ENCODE measurements around the gene DPP8. TPM values are rescaled to one million over a fixed set of nuclear protein-coding genes. Genes with fewer than 3 reads are reported as not detected.

Gene DPP8
- total and polyA plus RNA-seq, 5 donors, result 9.1 to 35.3 (median 33.4) TPM

DNA sequence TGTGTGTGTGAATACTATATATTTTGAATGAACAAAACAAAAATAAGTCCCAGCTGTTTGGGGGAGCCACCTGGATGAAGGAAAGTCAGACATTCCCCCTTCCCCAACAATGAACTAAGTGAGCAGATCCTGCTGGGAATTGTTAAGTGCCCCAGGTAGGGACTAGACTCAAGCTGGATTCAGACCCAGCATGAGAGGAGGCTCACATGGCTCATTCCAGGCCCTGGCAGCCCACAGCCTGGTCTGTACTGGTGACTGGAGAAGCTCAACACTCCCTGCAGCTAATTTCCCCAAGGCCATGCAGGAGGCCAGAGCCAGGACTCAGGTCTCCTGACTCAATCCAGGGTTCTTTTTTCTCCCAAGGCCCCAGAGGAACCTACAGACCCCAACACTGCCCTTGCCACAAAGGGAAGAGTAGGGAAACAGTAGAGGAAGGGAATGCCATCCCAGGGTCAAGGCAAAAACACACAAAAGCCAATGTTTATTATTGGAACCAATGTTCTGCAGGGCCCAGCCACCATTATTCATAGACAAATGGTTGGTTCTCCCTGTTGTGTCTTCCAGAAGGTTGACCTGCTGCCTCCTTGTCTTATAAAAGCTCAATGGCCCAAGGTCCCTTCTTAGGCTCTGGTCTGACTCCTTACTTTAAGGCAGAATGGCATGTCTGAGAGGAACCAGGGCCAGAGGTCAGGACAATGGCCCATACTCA is 104.3 kb downstream of the DPP8 start:
- Histone ChIP-seq H3K27ac (ENCODE audit: low read length) (no peak overlapping the region), H3K9me3 (ENCODE audit: control insufficient read depth, low read length) (no peaks in the 10 kb centered on the region), H3K4me1 (ENCODE audit: control insufficient read depth, insufficient read depth, low read length) (peaks cover 6% of the 10 kb centered on the region), H3K27me3 (ENCODE audit: control insufficient read depth, insufficient read depth) (no peaks in the 10 kb centered on the region), H3K4me3 (ENCODE audit: low read length) (no peak overlapping the region)
- intact Hi-C loops (cut with DNase I), result no loop called here
- DNase-seq (no peak), ATAC-seq (no peak)

DNA sequence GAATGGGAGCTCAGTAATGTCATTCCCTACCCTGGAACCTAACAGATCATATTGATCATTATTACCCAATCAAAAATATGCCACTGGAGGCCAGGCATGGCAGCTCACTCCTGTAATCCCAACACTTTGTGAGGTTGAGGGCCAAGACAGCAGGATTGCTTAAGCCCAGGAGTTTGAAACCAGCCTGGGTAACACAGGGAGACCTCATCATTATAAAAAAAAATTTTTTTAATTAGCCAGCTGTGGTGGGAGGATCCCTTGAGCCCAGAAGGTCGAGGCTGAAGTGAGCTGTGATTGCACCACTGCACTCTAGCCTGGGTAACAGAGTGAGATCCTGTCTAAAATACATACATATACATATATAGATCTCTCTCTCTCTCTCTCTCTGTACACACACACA is 104.9 kb downstream of the DPP8 start:
- Histone ChIP-seq H3K4me1 (ENCODE audit: control insufficient read depth, insufficient read depth, low read length) (peaks cover 6% of the 10 kb centered on the region), H3K9me3 (ENCODE audit: control insufficient read depth, low read length) (no peaks in the 10 kb centered on the region), H3K27me3 (ENCODE audit: control insufficient read depth, insufficient read depth) (no peaks in the 10 kb centered on the region), H3K27ac (ENCODE audit: low read length) (no peak overlapping the region), H3K4me3 (ENCODE audit: low read length) (no peak overlapping the region)
- DNase-seq (no peak), ATAC-seq (no peak)
- intact Hi-C loops (cut with DNase I), result no loop called here
- WGBS, result 41% methylated on average over 1 of the region's 1 CpG

DNA sequence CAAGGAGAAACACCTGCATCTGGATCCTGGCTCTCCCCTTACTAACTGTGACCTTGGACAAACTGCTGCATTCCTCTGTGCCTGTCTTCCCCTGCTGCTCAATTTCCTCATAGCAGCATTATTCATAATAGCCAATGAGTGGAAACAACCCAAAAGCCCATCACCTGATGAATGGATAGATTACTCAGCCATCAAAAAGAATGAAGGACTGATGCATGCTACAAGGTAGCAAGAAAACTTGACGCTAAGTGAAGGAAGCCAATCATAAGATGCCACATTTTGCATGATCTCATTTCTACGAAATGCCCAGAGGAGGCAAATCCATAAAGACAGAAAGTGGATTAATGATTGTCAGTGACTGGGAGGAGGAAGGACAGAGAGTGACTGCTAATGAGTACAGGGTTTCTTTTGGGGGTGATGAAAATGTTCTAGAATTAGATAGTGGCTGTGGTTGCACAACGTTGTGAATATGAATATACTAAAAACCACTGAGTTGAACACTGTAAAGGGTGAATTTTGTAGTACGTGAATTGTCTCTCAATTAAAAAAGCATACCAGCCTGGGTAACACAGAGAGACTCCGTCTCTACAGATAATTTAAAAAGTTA is 105.9 kb downstream of the DPP8 start:
- no peak overlapping the region for H3K27ac ChIP-seq (ENCODE audit: low read length)
- H3K4me3 ChIP-seq (ENCODE audit: low read length), result no peak overlapping the region
- DNase-seq (no peak), ATAC-seq (no peak)
- no peaks in the 10 kb centered on the region for H3K9me3 ChIP-seq (ENCODE audit: control insufficient read depth, low read length)
- peaks cover 6% of the 10 kb centered on the region for H3K4me1 ChIP-seq (ENCODE audit: control insufficient read depth, insufficient read depth, low read length)
- intact Hi-C loops (cut with DNase I), result no loop called here
- 75% methylated on average over 5 of the region's 5 CpGs for WGBS
- no peaks in the 10 kb centered on the region for H3K27me3 ChIP-seq (ENCODE audit: control insufficient read depth, insufficient read depth)

DNA sequence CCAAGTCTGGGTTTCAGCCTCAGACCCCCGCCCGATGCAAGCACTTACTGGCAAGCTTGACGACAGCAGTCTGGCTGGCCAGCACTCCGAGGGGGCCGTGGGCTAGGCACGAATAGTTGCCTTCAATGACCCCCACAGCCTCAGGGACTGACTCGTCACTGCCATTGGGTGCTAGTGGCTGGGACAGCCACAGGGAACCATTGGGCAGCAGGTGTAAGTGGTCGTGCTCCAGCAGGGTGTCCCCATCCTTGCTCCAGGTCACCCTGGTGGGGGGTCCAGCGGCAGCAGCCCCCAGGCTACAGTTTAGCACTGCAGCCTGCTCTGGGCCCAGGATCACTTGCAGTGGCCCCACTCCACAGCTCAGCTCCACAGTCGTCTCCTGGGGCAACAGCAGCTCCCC is 106.5 kb downstream of the DPP8 start:
- 77% methylated on average over 10 of the region's 10 CpGs for WGBS
- DNase-seq (no peak), ATAC-seq (no peak)
- H3K27me3 ChIP-seq (ENCODE audit: control insufficient read depth, insufficient read depth), result no peaks in the 10 kb centered on the region
- H3K4me1 ChIP-seq (ENCODE audit: control insufficient read depth, insufficient read depth, low read length), result peaks cover 6% of the 10 kb centered on the region
- no peak overlapping the region for H3K27ac ChIP-seq (ENCODE audit: low read length)
- no peaks in the 10 kb centered on the region for H3K9me3 ChIP-seq (ENCODE audit: control insufficient read depth, low read length)
- intact Hi-C loops (cut with DNase I), result no loop called here
- no peak overlapping the region for H3K4me3 ChIP-seq (ENCODE audit: low read length)

DNA sequence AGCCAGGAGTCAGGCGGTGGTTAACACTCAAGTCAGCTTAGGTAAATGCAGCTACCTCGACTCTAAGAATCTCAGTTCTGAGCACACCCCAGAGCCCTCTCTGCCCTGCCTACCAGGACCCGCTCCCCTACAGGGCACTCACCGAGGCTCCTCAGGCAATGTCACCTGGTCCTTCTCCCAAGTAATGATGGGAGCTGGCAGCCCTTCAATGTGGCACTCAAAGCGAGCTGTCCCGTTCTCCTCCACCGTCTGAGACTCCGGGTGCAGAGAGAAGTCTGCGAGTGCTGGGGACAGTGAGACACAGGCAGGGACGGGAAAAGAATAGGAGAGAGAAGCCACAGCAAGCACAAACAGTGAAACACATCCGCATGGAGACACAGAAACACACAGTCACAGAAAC is 107.5 kb downstream of the DPP8 start:
- no peaks in the 10 kb centered on the region for H3K9me3 ChIP-seq (ENCODE audit: control insufficient read depth, low read length)
- H3K4me1 ChIP-seq (ENCODE audit: control insufficient read depth, insufficient read depth, low read length), result peaks cover 6% of the 10 kb centered on the region
- DNase-seq, result no peak
- intact Hi-C loops (cut with DNase I), result no loop called here
- H3K4me3 ChIP-seq (ENCODE audit: low read length), result no peak overlapping the region
- no peaks in the 10 kb centered on the region for H3K27me3 ChIP-seq (ENCODE audit: control insufficient read depth, insufficient read depth)
- H3K27ac ChIP-seq (ENCODE audit: low read length), result no peak overlapping the region
- ATAC-seq, result no peak
- 80% methylated on average over 11 of the region's 11 CpGs for WGBS

DNA sequence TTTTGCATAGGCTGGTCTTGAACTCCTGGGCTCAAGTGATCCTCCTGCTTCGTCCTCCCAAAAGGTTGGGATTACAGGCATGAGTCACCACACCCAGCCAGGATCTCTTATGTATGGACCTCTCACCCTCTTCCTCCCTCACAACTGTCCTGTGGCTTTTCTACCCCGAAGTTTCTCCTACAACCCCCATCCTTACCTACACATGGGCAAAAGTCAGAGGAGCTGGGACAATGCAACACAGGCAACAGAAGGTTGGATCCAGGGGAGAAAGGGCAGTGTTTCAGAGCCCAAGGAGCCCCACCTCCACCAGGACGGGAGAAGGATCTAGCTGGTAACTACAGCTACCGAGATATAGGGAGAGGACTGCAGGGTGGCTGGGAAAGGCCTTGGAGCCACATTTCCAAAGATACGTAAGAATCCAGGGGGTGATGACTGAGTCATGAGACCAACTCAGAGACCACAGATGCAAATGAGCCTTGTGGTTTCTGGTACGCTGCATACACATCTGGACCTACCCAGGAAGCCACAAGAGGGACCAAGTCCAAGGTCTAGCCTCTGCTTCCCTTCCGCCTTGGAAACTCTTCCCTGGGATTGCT is 108.4 kb downstream of the DPP8 start:
- H3K4me3 ChIP-seq (ENCODE audit: low read length), result no peak overlapping the region
- no peak for ATAC-seq
- WGBS, result 83% methylated on average over 7 of the region's 7 CpGs
- intact Hi-C loops (cut with DNase I), result no loop called here
- no peaks in the 10 kb centered on the region for H3K9me3 ChIP-seq (ENCODE audit: control insufficient read depth, low read length)
- peaks cover 4% of the 10 kb centered on the region for H3K4me1 ChIP-seq (ENCODE audit: control insufficient read depth, insufficient read depth, low read length)
- no peak overlapping the region for H3K27ac ChIP-seq (ENCODE audit: low read length)
- no peak for DNase-seq
- H3K27me3 ChIP-seq (ENCODE audit: control insufficient read depth, insufficient read depth), result no peaks in the 10 kb centered on the region

DNA sequence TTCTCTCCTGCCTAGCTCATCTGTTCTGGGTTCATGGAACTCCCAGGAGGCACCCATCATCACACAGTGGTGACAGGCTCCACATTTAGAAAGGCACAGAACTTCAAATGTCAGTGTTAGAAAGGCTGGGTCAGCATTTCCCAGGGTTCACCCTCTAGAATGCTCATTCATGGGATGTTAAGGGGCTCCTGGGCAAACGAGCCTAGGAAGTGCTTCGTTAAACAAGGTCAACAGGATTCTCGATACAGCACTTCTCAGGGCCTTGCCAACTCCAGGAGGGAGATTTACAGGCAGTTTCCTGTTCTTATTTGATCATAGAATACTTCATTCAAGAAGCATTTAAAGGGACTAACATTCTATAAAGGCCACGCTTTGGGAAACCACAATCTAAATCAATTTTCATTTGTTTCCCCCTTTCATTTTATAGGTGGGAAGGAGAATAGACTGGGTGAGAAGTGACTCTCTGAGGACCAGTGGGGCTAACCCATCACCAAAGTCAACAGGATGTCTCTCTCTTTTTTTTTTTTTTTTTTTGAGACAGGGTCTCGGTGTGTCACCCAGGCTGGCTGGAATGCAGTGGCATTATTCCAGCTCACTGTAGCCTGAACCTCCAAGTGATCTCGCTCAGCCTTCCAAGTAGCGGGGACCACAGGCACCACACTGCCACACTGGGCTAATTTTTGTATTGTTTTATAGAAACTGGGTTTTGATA is 109.0 kb downstream of the DPP8 start:
- WGBS, result 57% methylated on average over 7 of the region's 7 CpGs
- Histone ChIP-seq H3K4me3 (ENCODE audit: low read length) (no peak overlapping the region), H3K27ac (ENCODE audit: low read length) (no peak overlapping the region), H3K4me1 (ENCODE audit: control insufficient read depth, insufficient read depth, low read length) (no peaks in the 10 kb centered on the region), H3K27me3 (ENCODE audit: control insufficient read depth, insufficient read depth) (no peaks in the 10 kb centered on the region), H3K9me3 (ENCODE audit: control insufficient read depth, low read length) (no peaks in the 10 kb centered on the region)
- intact Hi-C loops (cut with DNase I), result no loop called here
- DNase-seq, result no peak
- ATAC-seq, result no peak

DNA sequence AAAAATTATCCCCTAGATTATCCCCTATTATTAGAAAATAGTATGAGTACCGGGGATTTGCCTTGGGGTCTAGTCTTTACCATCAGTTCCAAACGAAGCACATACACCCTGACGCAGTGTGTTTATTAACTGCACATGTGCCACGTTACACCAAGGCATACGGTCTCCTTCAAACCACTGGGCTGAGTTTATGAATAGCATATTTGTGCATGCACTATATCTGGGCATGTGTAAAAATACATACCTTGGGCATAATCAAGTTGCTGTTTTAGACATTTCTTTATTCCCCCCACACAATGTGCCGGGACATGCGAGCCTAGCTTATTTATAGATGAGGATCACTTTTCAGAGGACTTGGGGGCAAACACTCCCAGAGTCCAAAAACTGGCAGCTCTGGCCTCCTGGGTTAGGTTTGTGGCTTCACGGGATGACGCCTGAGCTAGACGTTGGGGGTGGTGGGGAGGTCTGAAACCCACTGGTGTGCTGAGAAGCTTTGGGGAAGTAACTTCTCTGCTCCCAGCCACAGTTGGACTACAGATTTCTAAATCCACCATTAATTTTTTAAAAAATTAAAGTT is 111.0 kb downstream of the DPP8 start:
- intact Hi-C loops (cut with DNase I), result no loop called here
- ATAC-seq (no peak), DNase-seq (no peak)
- H3K27me3 ChIP-seq (ENCODE audit: control insufficient read depth, insufficient read depth), result no peaks in the 10 kb centered on the region
- H3K27ac ChIP-seq (ENCODE audit: low read length), result no peak overlapping the region
- 79% methylated on average over 10 of the region's 10 CpGs for WGBS
- H3K9me3 ChIP-seq (ENCODE audit: control insufficient read depth, low read length), result no peaks in the 10 kb centered on the region
- no peak overlapping the region for H3K4me3 ChIP-seq (ENCODE audit: low read length)
- no peaks in the 10 kb centered on the region for H3K4me1 ChIP-seq (ENCODE audit: control insufficient read depth, insufficient read depth, low read length)

DNA sequence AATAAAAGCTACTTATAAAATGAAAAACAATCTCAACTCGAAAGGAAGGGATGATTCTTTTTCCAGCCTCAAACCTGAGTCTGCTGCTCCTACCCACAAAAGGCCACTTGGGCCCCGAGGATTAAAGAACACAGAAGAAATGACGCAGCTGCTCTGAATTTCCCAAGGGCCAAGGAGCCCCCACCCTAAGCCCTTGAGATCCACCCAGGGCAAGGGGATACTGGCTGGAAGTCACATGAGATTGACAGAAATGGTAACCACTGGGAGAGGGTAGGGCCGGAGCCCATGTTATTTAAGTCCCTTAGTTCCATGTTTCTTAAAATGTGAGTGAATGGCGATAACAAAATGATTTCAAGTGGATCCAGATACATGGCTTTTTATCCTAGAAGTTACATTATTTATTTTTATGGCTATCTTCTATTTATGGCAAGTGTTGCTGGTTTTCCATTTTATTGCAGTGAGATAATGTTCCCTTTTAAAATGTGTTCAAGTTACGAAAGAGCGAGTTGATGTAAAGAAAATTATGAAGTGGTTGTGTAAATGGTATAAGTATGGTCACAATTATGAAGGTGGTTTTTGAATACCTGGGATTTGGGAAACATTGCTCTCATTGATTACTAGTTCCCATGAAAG is 111.6 kb downstream of the DPP8 start:
- no peak for DNase-seq
- Histone ChIP-seq H3K27me3 (ENCODE audit: control insufficient read depth, insufficient read depth) (no peaks in the 10 kb centered on the region), H3K4me3 (ENCODE audit: low read length) (no peak overlapping the region), H3K4me1 (ENCODE audit: control insufficient read depth, insufficient read depth, low read length) (no peaks in the 10 kb centered on the region), H3K27ac (ENCODE audit: low read length) (no peak overlapping the region), H3K9me3 (ENCODE audit: control insufficient read depth, low read length) (no peaks in the 10 kb centered on the region)
- no peak for ATAC-seq
- 85% methylated on average over 7 of the region's 7 CpGs for WGBS
- intact Hi-C loops (cut with DNase I), result no loop called here

DNA sequence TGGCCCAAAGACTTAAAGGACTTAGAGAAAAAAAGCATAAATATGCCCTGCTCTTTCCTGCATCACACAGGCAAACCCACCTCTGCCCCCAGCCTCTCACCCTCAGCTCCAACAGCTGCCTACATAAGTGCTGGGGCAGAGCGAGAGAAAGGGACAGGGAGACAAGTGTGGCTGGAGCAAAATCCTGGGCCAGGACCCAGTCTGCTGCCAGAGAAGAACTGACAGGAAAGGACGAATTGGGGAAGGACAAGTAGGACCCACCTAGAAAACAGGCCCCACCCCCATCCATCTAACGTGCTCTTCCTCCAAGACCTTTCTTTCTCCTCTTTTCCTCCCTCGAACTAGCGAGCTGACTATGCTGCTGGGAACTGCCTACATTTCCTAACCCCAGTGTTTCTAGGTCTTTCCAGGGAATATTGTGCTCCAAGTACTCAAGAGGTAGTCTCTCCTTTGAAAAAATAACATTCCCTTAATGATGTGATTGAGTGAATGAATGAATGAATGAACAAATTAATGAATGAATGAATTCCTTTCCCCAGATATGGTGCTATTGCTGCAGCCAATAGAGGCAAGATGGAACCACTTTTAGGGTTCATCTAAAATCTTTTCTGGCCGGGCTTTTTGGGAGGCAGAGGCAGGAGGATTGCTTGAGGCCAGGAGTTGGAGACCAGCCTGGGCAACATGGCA is 113.2 kb downstream of the DPP8 start:
- Histone ChIP-seq H3K27me3 (ENCODE audit: control insufficient read depth, insufficient read depth) (no peaks in the 10 kb centered on the region), H3K4me3 (ENCODE audit: low read length) (no peak overlapping the region), H3K9me3 (ENCODE audit: control insufficient read depth, low read length) (no peaks in the 10 kb centered on the region), H3K27ac (ENCODE audit: low read length) (no peak overlapping the region), H3K4me1 (ENCODE audit: control insufficient read depth, insufficient read depth, low read length) (no peaks in the 10 kb centered on the region)
- DNase-seq, result no peak
- 75% methylated on average over 6 of the region's 6 CpGs for WGBS
- intact Hi-C loops (cut with DNase I), result no loop called here
- ATAC-seq, result no peak

All from right cardiac atrium (tissue), 5 donors.